T-helper 2 cell treated with Interferon-gamma antibody and Interleukin-4, amounts not matched to agents 5 μg/mL and 100 μg/mL, for 36 hours (primary cell): ENCODE results near the gene HSFX2.
"Not testable (repeated sequence)": the region's sequence is repeated elsewhere in the genome, so short reads cannot be mapped to it uniquely, and the experiment has no call there.

Experiments used
- DNase-seq: peaks from one replicate; pipeline ENCODE4 v3.0.0; 2021; ENCODE audit warnings: low spot score
- H3K27ac Mint-ChIP-seq: one replicate; pipeline ENCODE4 v1.8.0; 2021; ENCODE audit warnings: mild to moderate bottlenecking, mixed read lengths
- H3K27me3 Mint-ChIP-seq: one replicate; pipeline ENCODE4 v1.8.0; 2021; ENCODE audit warnings: low read depth, mixed read lengths
- H3K36me3 Mint-ChIP-seq: one replicate; pipeline ENCODE4 v1.8.0; 2021; ENCODE audit warnings: low read depth, mixed read lengths
- H3K4me1 Mint-ChIP-seq: one replicate; pipeline ENCODE4 v1.8.0; 2021; ENCODE audit warnings: low read depth, mixed read lengths
- H3K4me3 Mint-ChIP-seq: one replicate; pipeline ENCODE4 v1.8.0; 2022; ENCODE audit warnings: mild to moderate bottlenecking, moderate library complexity, mixed read lengths
- H3K9me3 Mint-ChIP-seq: one replicate; pipeline ENCODE4 v1.8.0; 2021; ENCODE audit warnings: mixed read lengths

HSFX2 gene

GRCh38 chrX:149619662-149620061 lies 24.5 kb upstream of the HSFX2 start:
- H3K9me3 Mint-ChIP-seq, DNase-seq, H3K27ac Mint-ChIP-seq, H3K4me1 Mint-ChIP-seq, H3K36me3 Mint-ChIP-seq, H3K4me3 Mint-ChIP-seq, H3K27me3 Mint-ChIP-seq: not testable (repeated sequence)

GRCh38 chrX:149618871-149619270 lies 23.8 kb upstream of the HSFX2 start:
- Mint-ChIP-seq H3K27ac (no peak overlapping the region), H3K9me3 (no peaks in the 10 kb centered on the region), H3K4me3 (no peak overlapping the region), H3K4me1 (no peaks in the 10 kb centered on the region), H3K36me3 (no peaks in the 10 kb centered on the region), H3K27me3 (no peaks in the 10 kb centered on the region)
- no peak for DNase-seq

GRCh38 chrX:149611623-149612175 lies 16.6 kb upstream of the HSFX2 start:
- Mint-ChIP-seq H3K4me1 (peaks cover 2% of the 10 kb centered on the region), H3K27ac (no peak overlapping the region)

GRCh38 chrX:149610511-149610910 lies 15.4 kb upstream of the HSFX2 start:
- no peak overlapping the region for H3K27ac Mint-ChIP-seq
- DNase-seq, result no peak
- H3K36me3 Mint-ChIP-seq, result peaks cover 12% of the 10 kb centered on the region
- H3K4me3 Mint-ChIP-seq, result no peak overlapping the region
- no peaks in the 10 kb centered on the region for H3K27me3 Mint-ChIP-seq
- H3K9me3 Mint-ChIP-seq, result no peaks in the 10 kb centered on the region
- peaks cover 2% of the 10 kb centered on the region for H3K4me1 Mint-ChIP-seq

More at GRCh38 chrX:149611623-149612175, 16.6 kb upstream of the HSFX2 start:
- H3K27me3 Mint-ChIP-seq, result no peaks in the 10 kb centered on the region
- H3K9me3 Mint-ChIP-seq, result no peaks in the 10 kb centered on the region
- no peak overlapping the region for H3K4me3 Mint-ChIP-seq
- peaks cover 8% of the 10 kb centered on the region for H3K36me3 Mint-ChIP-seq
- DNase-seq, result no peak

DNA sequence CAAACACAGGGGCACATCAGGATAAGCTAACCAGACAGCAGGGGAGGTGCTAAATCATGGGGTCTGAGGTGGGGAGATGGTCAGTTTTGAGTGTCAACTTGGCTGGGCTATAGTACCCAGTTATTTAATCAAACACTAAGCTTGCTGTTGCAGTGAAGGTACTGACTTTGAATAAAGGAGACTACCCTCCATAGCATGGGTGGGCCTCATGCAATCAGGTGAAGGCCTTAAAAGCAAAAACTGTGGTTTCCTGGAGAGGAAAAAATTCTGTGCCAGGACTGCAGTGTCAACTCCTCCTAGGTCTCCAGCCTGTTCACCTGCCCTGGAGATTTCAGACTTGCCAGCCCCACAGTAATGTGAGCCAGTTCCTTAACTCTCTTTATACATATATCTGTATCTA lies 12.6 kb upstream of the HSFX2 start:
- Mint-ChIP-seq H3K27me3 (no peaks in the 10 kb centered on the region), H3K4me3 (no peak overlapping the region), H3K9me3 (no peaks in the 10 kb centered on the region), H3K27ac (no peak overlapping the region), H3K36me3 (peaks cover 14% of the 10 kb centered on the region), H3K4me1 (peaks cover 2% of the 10 kb centered on the region)
- DNase-seq, result no peak

GRCh38 chrX:149605248-149605885 lies 10.3 kb upstream of the HSFX2 start:
- not testable (repeated sequence) for H3K4me1 Mint-ChIP-seq, DNase-seq, H3K4me3 Mint-ChIP-seq, H3K27ac Mint-ChIP-seq, H3K9me3 Mint-ChIP-seq, H3K27me3 Mint-ChIP-seq
- peaks cover 15% of the 10 kb centered on the region for H3K36me3 Mint-ChIP-seq

DNA sequence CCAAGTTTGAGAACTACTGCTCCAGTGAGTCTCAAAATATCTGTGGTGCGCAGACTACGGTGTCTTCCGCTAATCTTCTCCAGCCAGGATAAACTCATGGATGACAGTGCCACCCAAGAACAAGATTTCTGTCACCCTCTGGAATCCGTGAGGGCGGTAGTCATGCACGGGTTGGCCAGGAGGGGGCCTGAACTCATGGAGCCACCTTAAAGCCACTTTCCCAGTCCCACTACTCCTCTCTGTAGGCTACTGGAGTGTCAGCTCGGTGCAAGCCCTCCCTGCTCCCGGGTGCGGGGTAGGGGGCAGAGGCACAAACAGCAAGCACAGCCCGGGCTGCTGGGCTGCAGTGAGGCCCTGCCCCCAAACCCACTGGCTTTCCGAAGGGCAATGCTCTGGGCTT lies 3.5 kb upstream of the HSFX2 start:
- not testable (repeated sequence) for DNase-seq, H3K36me3 Mint-ChIP-seq

DNA sequence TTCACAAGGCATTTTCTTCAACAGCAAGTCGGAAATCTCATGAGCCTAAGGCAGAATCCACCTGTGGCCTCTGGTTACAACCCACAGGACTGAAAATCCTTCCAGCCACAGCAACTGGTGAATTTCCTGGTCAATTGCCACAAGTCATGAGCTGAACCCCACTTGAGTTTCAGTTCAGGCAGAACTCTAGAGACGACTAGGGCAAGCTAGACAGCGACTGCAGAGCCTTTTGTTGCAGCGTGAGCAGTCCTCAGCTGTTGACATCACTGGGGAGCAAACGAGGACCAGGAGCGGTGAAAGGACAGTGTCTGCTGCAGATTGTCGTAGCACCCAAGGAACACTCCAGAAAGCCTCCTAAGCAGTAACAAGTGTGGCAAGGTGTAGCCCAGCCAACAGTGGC lies 829 bp upstream of the HSFX2 start:
- not testable (repeated sequence) for H3K27me3 Mint-ChIP-seq, H3K9me3 Mint-ChIP-seq, H3K36me3 Mint-ChIP-seq, H3K4me1 Mint-ChIP-seq, H3K27ac Mint-ChIP-seq, DNase-seq, H3K4me3 Mint-ChIP-seq

More for the DNA sequence above, 3.5 kb upstream of the HSFX2 start:
- H3K27me3 Mint-ChIP-seq, H3K27ac Mint-ChIP-seq, H3K4me1 Mint-ChIP-seq, H3K9me3 Mint-ChIP-seq, H3K4me3 Mint-ChIP-seq: not testable (repeated sequence)

DNA sequence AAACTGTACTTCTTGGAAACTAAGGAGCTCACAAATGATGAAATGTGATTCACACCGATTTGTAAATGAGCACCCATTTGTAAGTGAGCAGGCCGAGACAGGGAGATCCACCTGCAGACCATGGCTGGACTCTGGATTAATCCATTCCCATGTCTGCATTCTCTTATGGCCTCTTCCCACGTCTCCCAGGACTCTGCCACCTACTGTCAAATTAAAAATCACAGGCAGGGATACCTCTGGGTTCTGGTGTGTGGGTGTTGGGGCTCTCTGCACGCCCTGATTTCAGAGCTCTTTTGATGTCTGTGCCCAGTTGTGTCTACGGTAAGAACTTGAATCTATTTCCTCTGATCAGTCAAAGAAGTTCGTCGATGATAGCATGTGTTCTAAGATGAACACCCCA lies 4.1 kb downstream of the HSFX2 start:
- DNase-seq, H3K4me1 Mint-ChIP-seq, H3K27ac Mint-ChIP-seq, H3K27me3 Mint-ChIP-seq, H3K9me3 Mint-ChIP-seq, H3K4me3 Mint-ChIP-seq, H3K36me3 Mint-ChIP-seq: not testable (repeated sequence)

DNA sequence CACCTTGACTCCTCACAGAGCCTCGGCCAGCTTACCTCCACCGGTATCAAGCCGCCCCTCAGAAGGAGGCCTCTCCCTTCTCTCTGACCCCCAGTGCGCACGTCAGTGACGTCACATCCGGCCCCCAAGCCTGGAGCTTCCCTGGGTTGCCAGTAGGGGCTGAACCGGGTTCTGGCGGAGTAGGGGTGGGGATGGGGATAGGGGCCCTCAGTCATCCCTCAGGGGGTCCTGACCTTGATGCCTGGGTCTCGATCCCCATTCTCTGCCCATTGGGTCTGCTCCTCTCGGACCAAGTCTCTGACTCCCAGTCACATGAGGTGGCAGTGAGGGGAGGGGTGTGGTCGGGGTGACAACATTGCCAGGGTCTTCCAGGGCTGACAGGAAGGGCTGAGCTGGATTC lies 7.8 kb downstream of the HSFX2 start, which contains the start of gene MAGEA9B:
TSS of gene MAGEA9B (minus strand) at position 101 of the 400 bp plus-strand sequence. CDS start 4,280 bp downstream, outside the sequence.
- not testable (repeated sequence) for H3K27me3 Mint-ChIP-seq, H3K4me3 Mint-ChIP-seq, H3K36me3 Mint-ChIP-seq, DNase-seq, H3K4me1 Mint-ChIP-seq, H3K9me3 Mint-ChIP-seq, H3K27ac Mint-ChIP-seq

- H3K27me3 Mint-ChIP-seq, H3K9me3 Mint-ChIP-seq: not testable (repeated sequence)
Observed at GRCh38 chrX:149585631-149586030, 9.5 kb downstream of the HSFX2 start.

GRCh38 chrX:149573456-149573855 lies 21.7 kb downstream of the HSFX2 start:
- H3K4me3 Mint-ChIP-seq, H3K27ac Mint-ChIP-seq, H3K27me3 Mint-ChIP-seq, H3K9me3 Mint-ChIP-seq, H3K36me3 Mint-ChIP-seq, DNase-seq: not testable (repeated sequence)
- peaks cover 18% of the 10 kb centered on the region for H3K4me1 Mint-ChIP-seq

More at GRCh38 chrX:149585631-149586030, 9.5 kb downstream of the HSFX2 start:
- not testable (repeated sequence) for H3K27ac Mint-ChIP-seq, H3K36me3 Mint-ChIP-seq, DNase-seq, H3K4me1 Mint-ChIP-seq, H3K4me3 Mint-ChIP-seq

DNA sequence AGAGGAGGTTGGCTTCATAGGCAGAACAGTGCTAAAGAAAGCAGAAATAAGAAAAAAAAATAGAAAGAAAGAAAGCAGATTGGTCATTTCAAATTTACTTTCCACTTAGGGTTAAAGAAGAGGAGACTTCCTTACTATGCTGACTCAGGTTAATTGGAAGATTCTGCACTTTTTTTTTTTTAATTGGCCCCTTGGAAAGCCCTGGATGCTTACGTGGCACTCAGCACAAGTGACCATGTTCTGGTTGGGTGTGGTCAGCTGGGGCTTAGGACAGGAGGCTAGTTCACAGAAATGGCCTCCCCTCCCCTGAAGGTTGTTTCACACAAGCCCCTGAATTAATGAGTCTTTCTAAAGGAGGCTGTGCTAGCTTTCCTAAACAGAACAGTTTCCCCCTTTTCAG lies 22.4 kb downstream of the HSFX2 start:
- peak overlapping the region; percentile 65 for H3K4me3 Mint-ChIP-seq
- no peaks in the 10 kb centered on the region for H3K27me3 Mint-ChIP-seq
- no peaks in the 10 kb centered on the region for H3K9me3 Mint-ChIP-seq
- DNase-seq, result no peak
- H3K36me3 Mint-ChIP-seq, result no peaks in the 10 kb centered on the region
- peak overlapping the region; percentile 90 for H3K27ac Mint-ChIP-seq
- H3K4me1 Mint-ChIP-seq, result peaks cover 18% of the 10 kb centered on the region

- no peaks in the 10 kb centered on the region for H3K27me3 Mint-ChIP-seq
- H3K36me3 Mint-ChIP-seq, result no peaks in the 10 kb centered on the region
- H3K4me1 Mint-ChIP-seq, result peaks cover 18% of the 10 kb centered on the region
- DNase-seq, result no peak
- no peaks in the 10 kb centered on the region for H3K9me3 Mint-ChIP-seq
- no peak overlapping the region for H3K27ac Mint-ChIP-seq
- no peak overlapping the region for H3K4me3 Mint-ChIP-seq
Observed at GRCh38 chrX:149571770-149572169, 23.3 kb downstream of the HSFX2 start.

DNA sequence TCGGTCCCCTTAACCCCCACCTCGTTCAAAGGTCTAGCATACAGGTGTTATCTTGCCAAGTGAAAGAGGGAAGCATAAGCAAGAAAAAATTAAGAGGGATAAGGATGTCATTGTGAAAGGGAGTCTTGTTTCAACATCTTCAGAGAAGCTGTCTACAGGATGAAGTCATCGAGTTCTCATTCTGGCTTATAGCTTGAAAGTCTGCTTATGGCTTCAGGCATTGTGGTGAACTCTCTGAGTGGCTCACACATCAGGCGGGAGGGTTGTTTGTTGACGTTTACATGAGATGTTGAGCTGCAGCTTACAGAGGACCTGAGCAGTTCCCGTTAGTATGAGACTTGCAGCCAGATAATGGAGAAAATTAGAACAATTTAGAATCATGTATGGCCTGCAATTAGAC lies 24.4 kb downstream of the HSFX2 start:
- H3K27ac Mint-ChIP-seq, result no peak overlapping the region
- H3K36me3 Mint-ChIP-seq, result no peaks in the 10 kb centered on the region
- peaks cover 18% of the 10 kb centered on the region for H3K4me1 Mint-ChIP-seq
- H3K9me3 Mint-ChIP-seq, result no peaks in the 10 kb centered on the region
- H3K4me3 Mint-ChIP-seq, result no peak overlapping the region
- no peaks in the 10 kb centered on the region for H3K27me3 Mint-ChIP-seq
- no peak for DNase-seq
